ENCODE results near the gene SPDYE17.
"Not testable (repeated sequence)": the region's sequence is repeated elsewhere in the genome, so short reads cannot be mapped to it uniquely, and the experiment has no call there.

- TF ChIP-seq CTCF (conservative IDR thresholded peaks at IDR 0.05); ZFX (IDR thresholded peaks at IDR 0.05): not testable (repeated sequence)
These were observed 5.8 kb downstream of the SPDYE17 start for GRCh38 chr7:77026349-77026748.

Measured in C4-2B (cell line).